Measurements from ENCODE around the gene FZR1.
"Not testable (repeated sequence)": the region's sequence is repeated elsewhere in the genome, so short reads cannot be mapped to it uniquely, and the experiment has no call there.

The FZR1 gene

GRCh38 chr19:3528539-3529211 is 22.6 kb downstream of the FZR1 start:
- Histone ChIP-seq H3K36me3 (ENCODE audit: insufficient read depth, low read length) (peaks cover 65% of the 10 kb centered on the region), H3K4me1 (ENCODE audit: insufficient read depth, low read length) (no peaks in the 10 kb centered on the region), H3K27me3 (ENCODE audit: insufficient read depth, low read length) (no peaks in the 10 kb centered on the region)

GRCh38 chr19:3529299-3529698 is 23.2 kb downstream of the FZR1 start:
- H3K27me3 ChIP-seq (ENCODE audit: insufficient read depth, low read length); H3K4me3 ChIP-seq (ENCODE audit: low read length); H2AFZ ChIP-seq (ENCODE audit: low read depth, low read length); H3K9me3 ChIP-seq (ENCODE audit: low read length); H3K4me1 ChIP-seq (ENCODE audit: insufficient read depth, low read length): not testable (repeated sequence)
- H3K36me3 ChIP-seq (ENCODE audit: insufficient read depth, low read length) = peaks cover 65% of the 10 kb centered on the region

More at GRCh38 chr19:3528539-3529211, 22.6 kb downstream of the FZR1 start:
- Histone ChIP-seq H3K4me3 (ENCODE audit: low read length) (no peak overlapping the region), H2AFZ (ENCODE audit: low read depth, low read length) (no peak overlapping the region), H3K9me3 (ENCODE audit: low read length) (no peaks in the 10 kb centered on the region)

GRCh38 chr19:3530389-3530788 is 24.3 kb downstream of the FZR1 start:
- Histone ChIP-seq H3K4me3 (ENCODE audit: low read length) (no peak overlapping the region), H3K4me1 (ENCODE audit: insufficient read depth, low read length) (no peaks in the 10 kb centered on the region), H2AFZ (ENCODE audit: low read depth, low read length) (no peak overlapping the region), H3K27me3 (ENCODE audit: insufficient read depth, low read length) (no peaks in the 10 kb centered on the region), H3K9me3 (ENCODE audit: low read length) (no peaks in the 10 kb centered on the region), H3K36me3 (ENCODE audit: insufficient read depth, low read length) (peaks cover 67% of the 10 kb centered on the region)

GRCh38 chr19:3531716-3532115 is 25.6 kb downstream of the FZR1 start:
- H3K27me3 ChIP-seq (ENCODE audit: insufficient read depth, low read length) = no peaks in the 10 kb centered on the region
- no peaks in the 10 kb centered on the region for H3K9me3 ChIP-seq (ENCODE audit: low read length)
- no peak overlapping the region for H2AFZ ChIP-seq (ENCODE audit: low read depth, low read length)
- no peaks in the 10 kb centered on the region for H3K4me1 ChIP-seq (ENCODE audit: insufficient read depth, low read length)
- H3K4me3 ChIP-seq (ENCODE audit: low read length) = no peak overlapping the region
- peaks cover 65% of the 10 kb centered on the region for H3K36me3 ChIP-seq (ENCODE audit: insufficient read depth, low read length)

- Histone ChIP-seq H3K9me3 (ENCODE audit: low read length) (no peaks in the 10 kb centered on the region), H3K36me3 (ENCODE audit: insufficient read depth, low read length) (peaks cover 60% of the 10 kb centered on the region), H2AFZ (ENCODE audit: low read depth, low read length) (no peak overlapping the region), H3K4me1 (ENCODE audit: insufficient read depth, low read length) (no peaks in the 10 kb centered on the region), H3K27me3 (ENCODE audit: insufficient read depth, low read length) (no peaks in the 10 kb centered on the region), H3K4me3 (ENCODE audit: low read length) (no peak overlapping the region)
Observed at GRCh38 chr19:3532154-3532786, 26.2 kb downstream of the FZR1 start.

GRCh38 chr19:3533033-3533432 is 26.9 kb downstream of the FZR1 start:
- Histone ChIP-seq H3K4me1 (ENCODE audit: insufficient read depth, low read length) (no peaks in the 10 kb centered on the region), H3K27me3 (ENCODE audit: insufficient read depth, low read length) (no peaks in the 10 kb centered on the region), H3K4me3 (ENCODE audit: low read length) (no peak overlapping the region), H3K9me3 (ENCODE audit: low read length) (no peaks in the 10 kb centered on the region), H3K36me3 (ENCODE audit: insufficient read depth, low read length) (peaks cover 54% of the 10 kb centered on the region), H2AFZ (ENCODE audit: low read depth, low read length) (no peak overlapping the region)

GRCh38 chr19:3533563-3534216 is 27.6 kb downstream of the FZR1 start:
- Histone ChIP-seq H3K4me1 (ENCODE audit: insufficient read depth, low read length) (peaks cover 3% of the 10 kb centered on the region), H3K9me3 (ENCODE audit: low read length) (no peaks in the 10 kb centered on the region), H3K36me3 (ENCODE audit: insufficient read depth, low read length) (peaks cover 54% of the 10 kb centered on the region), H3K27me3 (ENCODE audit: insufficient read depth, low read length) (no peaks in the 10 kb centered on the region), H3K4me3 (ENCODE audit: low read length) (no peak overlapping the region), H2AFZ (ENCODE audit: low read depth, low read length) (no peak overlapping the region)

GRCh38 chr19:3534375-3535234 is 28.5 kb downstream of the FZR1 start:
- Histone ChIP-seq H3K36me3 (ENCODE audit: insufficient read depth, low read length) (peaks cover 54% of the 10 kb centered on the region), H3K9me3 (ENCODE audit: low read length) (no peaks in the 10 kb centered on the region), H3K4me1 (ENCODE audit: insufficient read depth, low read length) (peaks cover 7% of the 10 kb centered on the region), H2AFZ (ENCODE audit: low read depth, low read length) (no peak overlapping the region), H3K4me3 (ENCODE audit: low read length) (no peak overlapping the region), H3K27me3 (ENCODE audit: insufficient read depth, low read length) (no peaks in the 10 kb centered on the region)

GRCh38 chr19:3535235-3535535 is 29.1 kb downstream of the FZR1 start:
- Histone ChIP-seq H3K9me3 (ENCODE audit: low read length) (no peaks in the 10 kb centered on the region), H3K4me1 (ENCODE audit: insufficient read depth, low read length) (peaks cover 7% of the 10 kb centered on the region), H2AFZ (ENCODE audit: low read depth, low read length) (no peak overlapping the region), H3K27me3 (ENCODE audit: insufficient read depth, low read length) (no peaks in the 10 kb centered on the region), H3K36me3 (ENCODE audit: insufficient read depth, low read length) (peaks cover 54% of the 10 kb centered on the region), H3K4me3 (ENCODE audit: low read length) (no peak overlapping the region)

- H2AFZ ChIP-seq (ENCODE audit: low read depth, low read length) = no peak overlapping the region
- peaks cover 53% of the 10 kb centered on the region for H3K36me3 ChIP-seq (ENCODE audit: insufficient read depth, low read length)
Observed at GRCh38 chr19:3535563-3535965, 29.5 kb downstream of the FZR1 start.

GRCh38 chr19:3535981-3536380 is 29.9 kb downstream of the FZR1 start:
- peaks cover 50% of the 10 kb centered on the region for H3K36me3 ChIP-seq (ENCODE audit: insufficient read depth, low read length)
- H2AFZ ChIP-seq (ENCODE audit: low read depth, low read length) = no peak overlapping the region
- H3K4me3 ChIP-seq (ENCODE audit: low read length) = no peak overlapping the region
- peaks cover 7% of the 10 kb centered on the region for H3K4me1 ChIP-seq (ENCODE audit: insufficient read depth, low read length)
- H3K9me3 ChIP-seq (ENCODE audit: low read length) = no peaks in the 10 kb centered on the region
- H3K27me3 ChIP-seq (ENCODE audit: insufficient read depth, low read length) = no peaks in the 10 kb centered on the region

More at GRCh38 chr19:3535563-3535965, 29.5 kb downstream of the FZR1 start:
- no peak overlapping the region for H3K4me3 ChIP-seq (ENCODE audit: low read length)
- H3K9me3 ChIP-seq (ENCODE audit: low read length) = no peaks in the 10 kb centered on the region
- H3K4me1 ChIP-seq (ENCODE audit: insufficient read depth, low read length) = peaks cover 7% of the 10 kb centered on the region
- no peaks in the 10 kb centered on the region for H3K27me3 ChIP-seq (ENCODE audit: insufficient read depth, low read length)

- no peak overlapping the region for H3K4me3 ChIP-seq (ENCODE audit: low read length)
- H2AFZ ChIP-seq (ENCODE audit: low read depth, low read length) = no peak overlapping the region
- no peaks in the 10 kb centered on the region for H3K27me3 ChIP-seq (ENCODE audit: insufficient read depth, low read length)
- peaks cover 44% of the 10 kb centered on the region for H3K36me3 ChIP-seq (ENCODE audit: insufficient read depth, low read length)
- no peaks in the 10 kb centered on the region for H3K9me3 ChIP-seq (ENCODE audit: low read length)
- H3K4me1 ChIP-seq (ENCODE audit: insufficient read depth, low read length) = peaks cover 7% of the 10 kb centered on the region
Observed at GRCh38 chr19:3536429-3537100, 30.5 kb downstream of the FZR1 start.
